Measurements from ENCODE around the gene PWWP2B.
A peak's percentile ranks its signal among the peaks of the same experiment; 100 is the strongest.
"Not testable (repeated sequence)": the region's sequence is repeated elsewhere in the genome, so short reads cannot be mapped to it uniquely, and the experiment has no call there.

Gene PWWP2B

GRCh38 chr10:132352462-132353308, 44.3 kb upstream of the PWWP2B start:
- peak; percentile 72 for DNase-seq (ENCODE audit: low read depth)
- TF ChIP-seq CTCF (conservative IDR thresholded peaks at IDR 0.05; ENCODE audit: low read depth, low read length), result peak; percentile 84
- H3K4me3 ChIP-seq (ENCODE audit: low read depth, low read length), result not testable (repeated sequence)

- no peak overlapping the region for H3K4me3 ChIP-seq (ENCODE audit: low read depth, low read length)
Observed at GRCh38 chr10:132353456-132354355, 43.3 kb upstream of the PWWP2B start.

DNA sequence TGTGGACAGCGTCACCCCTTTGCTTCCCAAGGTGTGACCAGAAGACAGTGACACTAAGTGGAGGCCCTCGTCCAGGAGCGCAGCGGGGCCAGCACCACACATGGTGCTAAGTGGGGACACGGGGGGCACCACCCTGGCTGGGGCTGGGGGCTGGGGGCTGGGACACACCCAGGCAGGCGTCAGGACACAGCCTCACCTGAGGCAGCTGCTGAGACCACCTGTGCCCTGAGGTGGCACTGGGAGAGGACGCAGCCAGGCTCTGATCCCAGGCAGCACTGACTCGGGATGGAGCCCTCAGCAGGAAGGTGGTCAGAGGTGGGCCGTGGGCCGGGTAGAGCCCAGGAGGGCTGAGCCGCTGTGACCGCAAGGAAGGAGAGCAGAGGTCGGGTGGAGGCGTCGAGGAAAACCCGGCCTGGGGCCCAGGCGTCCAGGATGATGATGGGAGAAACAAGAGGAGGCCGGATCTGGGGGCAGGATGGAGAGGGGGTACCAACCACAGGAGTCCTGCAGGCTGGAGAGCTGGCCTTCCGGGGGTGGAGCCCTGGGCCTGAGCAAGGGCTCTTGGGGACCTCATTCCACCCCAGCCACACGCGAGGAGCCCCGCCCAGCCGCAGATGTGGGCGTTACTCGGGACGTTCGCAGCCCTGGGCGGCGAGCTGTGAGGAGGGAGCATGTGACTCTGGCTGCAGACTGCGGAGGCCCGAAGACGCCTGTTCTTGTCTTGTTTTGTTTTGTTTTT, 42.5 kb upstream of the PWWP2B start:
- H3K4me3 ChIP-seq (ENCODE audit: low read depth, low read length), result no peak overlapping the region
- no peak for TF ChIP-seq CTCF (conservative IDR thresholded peaks at IDR 0.05; ENCODE audit: low read depth, low read length)
- no peak for DNase-seq (ENCODE audit: low read depth)

More at GRCh38 chr10:132353456-132354355, 43.3 kb upstream of the PWWP2B start:
- DNase-seq (ENCODE audit: low read depth), result no peak
- TF ChIP-seq CTCF (conservative IDR thresholded peaks at IDR 0.05; ENCODE audit: low read depth, low read length), result no peak

DNA sequence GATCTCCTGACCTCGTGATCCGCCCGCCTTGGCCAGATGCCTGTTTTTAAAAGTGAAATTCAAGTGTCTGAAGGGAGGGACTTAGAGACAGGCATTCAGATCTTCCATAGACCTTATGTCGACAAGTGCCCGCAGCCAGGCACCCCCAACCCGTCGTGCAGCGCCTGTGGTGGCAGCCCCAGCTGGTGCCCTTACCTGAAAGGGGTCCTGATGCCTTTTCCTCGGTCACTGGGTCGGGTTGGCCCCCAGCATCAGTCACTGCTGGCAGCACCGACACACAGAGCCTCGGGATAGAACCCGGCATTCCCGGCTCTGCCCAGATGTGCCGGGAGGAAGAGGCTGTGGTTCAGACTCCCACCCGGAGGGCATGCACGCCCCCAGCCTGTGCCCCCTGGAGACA, 41.7 kb upstream of the PWWP2B start:
- TF ChIP-seq CTCF (conservative IDR thresholded peaks at IDR 0.05; ENCODE audit: low read depth, low read length), result no peak
- H3K4me3 ChIP-seq (ENCODE audit: low read depth, low read length), result no peak overlapping the region
- DNase-seq (ENCODE audit: low read depth), result no peak

- DNase-seq (ENCODE audit: low read depth), result no peak
- TF ChIP-seq CTCF (conservative IDR thresholded peaks at IDR 0.05; ENCODE audit: low read depth, low read length), result no peak
Observed at GRCh38 chr10:132355754-132356153, 41.2 kb upstream of the PWWP2B start.

DNA sequence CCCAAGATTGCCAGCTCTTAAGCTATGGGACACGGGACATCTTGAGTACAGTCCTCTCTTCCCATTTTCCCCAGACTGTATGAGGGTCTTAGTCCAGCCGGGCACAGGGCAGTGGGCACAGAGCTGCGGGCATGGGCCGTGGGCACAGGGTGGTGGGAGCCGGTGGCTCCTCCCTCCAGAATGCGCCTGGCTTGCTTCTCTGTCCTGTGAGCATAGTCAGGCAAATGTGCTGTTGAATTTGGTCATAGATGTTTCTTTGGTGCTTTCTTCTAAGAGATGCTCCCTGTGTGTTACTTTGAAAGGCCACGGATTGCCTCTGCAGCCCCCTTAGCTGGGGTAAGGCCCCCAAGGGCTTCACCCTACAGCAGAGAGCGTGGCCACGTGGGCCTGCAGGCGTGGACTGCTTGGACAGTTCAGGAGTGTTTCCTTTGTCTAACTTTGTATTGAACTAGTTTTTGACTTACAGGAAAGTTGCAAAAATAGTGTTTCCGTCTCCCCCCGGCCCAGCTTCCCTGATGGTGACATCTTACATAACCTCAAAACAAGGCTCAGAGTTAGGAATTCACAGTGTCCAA, 40.3 kb upstream of the PWWP2B start:
- no peak for TF ChIP-seq CTCF (conservative IDR thresholded peaks at IDR 0.05; ENCODE audit: low read depth, low read length)
- no peak for DNase-seq (ENCODE audit: low read depth)
- no peak overlapping the region for H3K4me3 ChIP-seq (ENCODE audit: low read depth, low read length)

More at GRCh38 chr10:132355754-132356153, 41.2 kb upstream of the PWWP2B start:
- no peak overlapping the region for H3K4me3 ChIP-seq (ENCODE audit: low read depth, low read length)
